KG1 (cell line): Measurements from ENCODE around the gene CPTP.
A peak's percentile ranks its signal among the peaks of the same experiment; 100 is the strongest.

Experiments used
- DNase-seq: peaks from one replicate; lab custom pipeline; 2025; lab: John Stamatoyannopoulos, UW

Gene CPTP

DNA sequence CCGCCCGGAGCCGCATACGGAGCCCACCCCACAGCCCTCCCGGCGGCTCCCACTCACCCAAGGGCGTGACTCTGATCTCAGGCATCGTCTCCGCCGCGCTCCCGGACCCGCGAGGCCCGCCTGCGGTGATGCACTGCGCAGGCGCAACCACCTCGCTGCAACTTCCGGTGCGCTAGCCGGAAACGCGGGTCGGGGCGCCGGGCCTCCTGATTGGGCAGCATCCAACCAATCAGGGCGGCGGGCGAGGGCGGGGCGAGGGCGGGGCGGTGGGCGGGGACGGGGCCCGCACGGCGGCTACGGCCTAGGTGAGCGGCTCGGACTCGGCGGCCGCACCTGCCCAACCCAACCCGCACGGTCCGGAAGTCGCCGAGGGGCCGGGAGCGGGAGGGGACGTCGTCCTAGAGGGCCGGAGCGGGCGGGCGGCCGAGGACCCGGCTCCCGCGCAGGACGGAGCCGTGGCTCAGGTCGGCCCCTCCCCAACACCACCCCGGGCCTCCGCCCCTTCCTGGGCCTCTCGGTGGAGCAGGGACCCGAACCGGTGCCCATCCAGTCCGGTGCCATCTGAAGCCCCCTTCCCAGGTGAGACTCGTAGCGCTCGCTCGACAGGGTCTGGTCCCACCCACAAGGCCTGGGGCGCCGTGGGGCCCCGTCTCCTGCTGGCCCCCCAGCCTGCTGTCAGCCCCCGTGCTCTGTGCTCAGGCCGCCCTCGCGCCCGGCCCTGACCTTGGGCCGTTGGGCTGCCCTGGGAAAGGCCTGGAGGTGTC, at the start of gene CPTP, which contains the start of gene INTS11:
Gene CPTP (plus strand): TSS at position 279 of the 764 bp plus-strand sequence. CDS start 2,109 bp downstream, outside the sequence.
Gene INTS11 (minus strand): TSS at position 137 of the 764 bp plus-strand sequence. CDS start 52 bp downstream, at position 85.
- DNase-seq: peak; percentile 79

DNA sequence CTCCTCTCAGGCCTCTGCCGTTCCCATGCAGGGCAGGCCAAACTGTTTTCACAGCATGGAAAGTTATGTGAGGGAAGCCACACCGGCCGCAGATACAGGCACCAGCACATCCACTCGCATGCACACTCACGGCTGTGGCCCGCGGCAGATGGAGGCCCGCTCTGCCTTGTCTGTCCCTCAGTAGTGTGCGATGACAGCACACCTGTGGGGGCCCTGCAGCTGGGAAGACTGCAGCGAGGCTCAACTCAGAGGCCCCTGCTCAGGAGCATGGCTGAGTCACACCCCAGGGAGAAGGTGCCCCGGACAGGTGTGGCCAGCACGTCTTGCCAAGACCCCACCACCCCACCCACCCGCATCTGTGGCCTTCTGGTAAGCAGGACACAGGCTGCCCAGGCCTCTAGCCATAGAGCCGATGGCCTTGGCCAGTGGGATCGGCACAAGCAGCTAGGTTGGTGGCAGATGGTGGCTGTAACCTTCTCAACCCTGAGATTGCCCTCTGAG, 49.6 kb upstream of the CPTP start:
- DNase-seq: no peak

- no peak for DNase-seq
Observed at GRCh38 chr1:1275836-1276235, 48.8 kb upstream of the CPTP start.

DNA sequence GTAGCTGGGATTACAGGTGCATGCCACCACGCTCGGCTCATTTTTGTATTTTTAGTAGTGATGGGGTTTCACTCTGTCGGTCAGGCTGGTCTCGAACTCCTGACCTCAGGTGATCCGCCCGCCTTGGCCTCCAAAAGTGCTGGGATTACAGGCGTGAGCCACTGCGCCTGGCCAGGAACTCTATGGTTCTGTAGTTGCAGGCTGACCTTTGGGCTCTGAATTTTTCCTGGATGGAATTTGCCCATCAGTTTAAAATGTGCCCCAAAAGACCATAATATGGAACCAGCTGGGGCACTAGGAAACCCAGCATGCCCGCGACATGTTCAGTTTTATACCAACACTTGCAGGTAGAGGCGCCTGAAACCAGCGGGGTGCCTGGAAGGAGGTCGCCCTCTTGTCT, 46.0 kb upstream of the CPTP start:
- no peak for DNase-seq

DNA sequence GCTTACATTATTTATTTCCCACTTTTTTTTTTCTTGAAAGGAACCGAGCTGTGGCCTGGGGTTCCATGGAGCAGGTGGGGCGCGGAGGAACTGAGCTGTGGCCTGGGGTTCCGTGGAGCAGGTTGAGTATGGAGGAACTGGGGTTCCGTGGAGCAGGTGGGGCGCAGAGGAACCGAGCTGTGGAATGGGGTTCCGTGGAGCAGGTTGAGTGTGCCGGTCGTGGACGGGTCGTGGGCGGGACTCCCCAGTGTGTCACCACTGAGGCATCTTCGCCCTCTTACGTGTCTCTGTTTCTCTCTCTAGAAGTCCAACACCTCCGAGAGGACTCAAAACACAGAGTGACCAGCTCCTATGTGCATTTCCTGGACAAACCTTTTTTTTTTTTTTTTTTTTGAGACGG, 45.6 kb upstream of the CPTP start:
- DNase-seq: no peak

DNA sequence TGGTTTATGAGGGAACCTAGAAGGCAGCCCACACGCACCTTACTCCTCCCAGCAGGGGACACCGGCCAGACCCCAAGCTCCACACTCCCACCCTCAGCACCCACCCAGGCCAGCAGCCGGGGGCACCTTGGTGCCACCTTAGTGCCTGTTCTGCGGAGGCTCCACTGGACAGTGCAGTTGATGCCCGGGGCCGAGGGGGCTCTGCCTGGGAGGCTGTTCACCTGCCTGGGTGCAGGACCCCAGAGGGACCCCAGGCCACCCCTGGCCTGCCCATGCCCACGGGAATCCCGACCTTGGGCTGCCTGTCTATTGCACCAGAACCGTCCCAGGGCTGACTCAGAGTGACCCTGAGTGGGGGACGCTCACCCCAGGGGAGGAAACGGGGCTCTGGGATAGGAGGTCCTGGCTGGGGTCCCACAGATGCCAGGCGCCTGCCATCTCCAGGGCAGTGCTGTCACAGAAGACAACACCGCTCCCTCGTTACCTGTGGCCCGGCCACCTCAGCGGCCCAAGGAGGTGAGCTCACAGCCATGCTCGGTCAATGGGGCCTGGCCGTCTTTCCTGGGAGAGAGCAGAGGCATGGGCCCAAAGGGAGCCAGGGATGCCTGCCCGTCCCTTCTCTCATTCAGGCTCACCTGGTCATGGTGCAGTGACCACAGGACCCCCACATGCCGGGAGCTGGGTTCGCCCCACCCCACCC, 43.7 kb upstream of the CPTP start:
- no peak for DNase-seq

DNA sequence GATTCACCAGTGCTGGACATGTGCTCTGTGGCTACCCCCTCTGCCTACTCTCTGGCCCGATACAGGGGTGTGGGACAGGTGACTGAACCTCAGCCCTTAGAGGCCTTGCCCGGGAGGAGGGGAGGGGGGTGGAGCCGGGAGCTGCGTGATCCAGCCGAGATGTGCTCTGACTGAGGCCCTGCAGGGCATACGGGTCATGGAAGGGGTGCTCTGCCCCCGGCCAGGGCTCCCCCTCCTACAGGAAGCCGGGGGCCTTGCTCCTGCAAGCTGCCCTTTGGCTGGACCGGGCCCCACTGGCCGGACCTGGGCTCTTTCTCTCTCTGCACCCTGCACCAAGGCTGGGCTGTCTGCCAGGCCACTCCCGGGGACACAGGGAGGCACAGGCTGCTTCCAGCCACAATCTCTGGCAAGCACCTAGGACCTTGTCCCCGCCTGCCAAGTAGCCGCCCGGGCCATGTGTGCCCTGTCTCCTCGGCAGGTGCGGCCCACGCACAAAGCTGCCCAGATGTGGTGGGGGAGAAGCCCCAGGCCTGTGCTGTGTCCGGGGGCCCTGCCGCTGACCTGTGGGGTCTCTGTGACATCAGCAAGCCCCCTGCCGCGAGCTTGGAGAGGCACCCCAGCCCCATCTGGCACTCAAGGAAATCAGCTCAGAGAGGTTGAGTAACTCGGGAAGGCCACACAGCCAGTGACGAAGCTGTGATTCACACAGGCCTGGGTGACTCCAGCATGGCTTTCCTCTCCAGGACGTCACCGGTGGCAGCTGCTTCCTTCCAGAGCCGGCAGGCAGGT, 42.9 kb upstream of the CPTP start:
- DNase-seq: no peak

DNA sequence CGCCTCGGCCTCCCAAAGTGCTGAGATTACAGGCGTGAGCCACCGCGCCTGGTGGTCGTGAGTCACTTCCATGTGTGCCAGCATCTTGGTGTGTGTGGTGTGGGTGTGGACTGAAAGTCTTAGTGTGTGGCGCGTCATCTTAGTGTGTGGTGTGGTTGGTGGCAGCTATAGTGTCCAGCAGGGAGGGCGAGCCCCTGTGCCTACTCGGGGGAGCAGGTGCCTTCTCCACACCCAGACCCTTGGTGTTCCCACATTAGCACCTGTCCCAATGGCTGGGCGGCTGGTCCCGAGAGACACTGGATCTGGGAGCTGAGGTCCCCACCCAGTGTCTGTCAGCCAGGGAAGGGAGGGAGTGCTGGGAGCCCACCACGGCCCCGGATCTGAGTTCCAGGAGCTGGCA, 41.6 kb upstream of the CPTP start:
- DNase-seq: no peak

DNA sequence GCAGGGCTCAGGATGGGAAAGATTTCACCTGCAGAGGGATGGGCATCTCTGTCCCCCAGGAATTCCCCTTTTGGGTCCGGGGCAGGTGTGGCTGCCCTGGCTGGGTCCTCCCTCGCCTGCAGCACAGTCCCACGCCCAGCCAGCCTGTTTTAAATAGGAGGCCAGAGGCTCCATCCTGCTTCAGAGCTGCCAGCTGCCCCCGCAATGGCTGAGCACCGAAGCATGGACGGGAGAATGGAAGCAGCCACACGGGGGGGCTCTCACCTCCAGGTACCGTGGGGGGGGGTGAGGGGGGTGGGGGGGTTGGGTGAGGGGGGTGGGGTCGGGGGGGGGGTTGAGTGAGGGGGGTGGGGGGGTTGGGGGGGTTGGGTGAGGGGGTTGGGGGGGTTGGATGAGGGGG, 40.8 kb upstream of the CPTP start:
- no peak for DNase-seq

DNA sequence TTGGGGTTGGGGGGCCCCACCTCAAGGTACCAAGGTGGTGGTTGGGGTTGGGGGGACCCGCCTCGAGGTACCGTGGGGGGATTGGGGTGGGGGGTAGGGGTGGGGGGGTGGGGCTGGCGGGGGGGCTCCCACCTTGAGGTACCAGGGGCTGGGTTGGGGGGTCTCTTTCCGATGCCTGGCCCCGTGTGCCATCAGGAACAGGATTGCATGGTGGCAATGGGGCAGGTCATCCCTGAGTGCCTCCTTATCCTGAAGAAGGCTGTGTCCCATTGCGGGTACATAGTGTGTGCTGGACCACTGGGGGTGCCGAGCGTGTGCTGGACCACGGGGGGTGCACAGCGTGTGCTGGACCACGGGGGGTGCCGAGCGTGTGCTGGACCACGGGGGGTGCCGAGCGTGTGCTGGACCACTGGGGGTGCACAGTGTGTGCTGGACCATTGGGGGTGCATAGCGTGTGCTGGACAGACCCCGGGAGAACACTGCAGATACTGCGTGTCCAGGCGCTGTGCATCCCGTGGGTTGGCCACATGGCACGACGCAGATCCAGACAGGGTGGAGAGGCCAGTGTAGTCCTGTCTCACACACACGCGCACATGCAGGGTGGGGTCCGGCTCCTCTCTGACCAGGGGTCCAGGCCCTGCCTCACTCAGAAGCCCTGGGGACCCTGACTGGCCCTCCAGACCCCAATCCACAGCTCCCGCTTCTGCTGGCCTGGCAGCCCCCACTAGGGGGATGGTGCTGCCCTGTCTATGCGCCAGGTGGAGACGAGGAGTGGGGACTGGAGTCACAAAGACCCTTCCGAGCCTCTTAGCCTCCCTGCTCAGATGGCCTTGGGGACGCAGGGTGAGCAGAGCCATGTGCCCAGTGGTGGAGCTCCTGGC, 40.1 kb upstream of the CPTP start:
- no peak for DNase-seq

GRCh38 chr1:1285102-1285571, 39.5 kb upstream of the CPTP start:
- no peak for DNase-seq

DNA sequence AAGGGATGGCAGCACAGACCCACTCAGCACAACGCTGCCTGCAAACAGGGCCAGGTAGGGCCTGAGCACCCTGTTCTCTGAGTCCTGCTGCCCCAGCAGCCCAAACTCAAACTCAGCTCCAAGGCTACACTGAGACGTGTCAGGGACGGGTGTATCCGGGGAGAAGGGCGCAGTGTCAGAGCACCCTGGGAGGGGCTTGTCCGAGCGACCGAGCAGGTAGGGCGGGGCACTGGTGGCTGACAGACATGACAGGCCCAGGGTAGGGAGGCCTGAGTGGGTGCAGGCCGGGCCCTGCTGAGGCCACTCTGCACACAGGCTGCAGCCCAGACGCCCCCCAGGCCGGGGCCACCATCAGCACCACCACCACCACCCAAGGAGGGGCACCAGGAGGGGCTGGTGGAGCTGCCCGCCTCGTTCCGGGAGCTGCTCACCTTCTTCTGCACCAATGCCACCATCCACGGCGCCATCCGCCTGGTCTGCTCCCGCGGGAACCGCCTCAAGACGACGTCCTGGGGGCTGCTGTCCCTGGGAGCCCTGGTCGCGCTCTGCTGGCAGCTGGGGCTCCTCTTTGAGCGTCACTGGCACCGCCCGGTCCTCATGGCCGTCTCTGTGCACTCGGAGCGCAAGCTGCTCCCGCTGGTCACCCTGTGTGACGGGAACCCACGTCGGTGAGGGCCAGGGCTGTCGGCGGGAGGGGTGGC, 38.8 kb upstream of the CPTP start:
- no peak for DNase-seq

DNA sequence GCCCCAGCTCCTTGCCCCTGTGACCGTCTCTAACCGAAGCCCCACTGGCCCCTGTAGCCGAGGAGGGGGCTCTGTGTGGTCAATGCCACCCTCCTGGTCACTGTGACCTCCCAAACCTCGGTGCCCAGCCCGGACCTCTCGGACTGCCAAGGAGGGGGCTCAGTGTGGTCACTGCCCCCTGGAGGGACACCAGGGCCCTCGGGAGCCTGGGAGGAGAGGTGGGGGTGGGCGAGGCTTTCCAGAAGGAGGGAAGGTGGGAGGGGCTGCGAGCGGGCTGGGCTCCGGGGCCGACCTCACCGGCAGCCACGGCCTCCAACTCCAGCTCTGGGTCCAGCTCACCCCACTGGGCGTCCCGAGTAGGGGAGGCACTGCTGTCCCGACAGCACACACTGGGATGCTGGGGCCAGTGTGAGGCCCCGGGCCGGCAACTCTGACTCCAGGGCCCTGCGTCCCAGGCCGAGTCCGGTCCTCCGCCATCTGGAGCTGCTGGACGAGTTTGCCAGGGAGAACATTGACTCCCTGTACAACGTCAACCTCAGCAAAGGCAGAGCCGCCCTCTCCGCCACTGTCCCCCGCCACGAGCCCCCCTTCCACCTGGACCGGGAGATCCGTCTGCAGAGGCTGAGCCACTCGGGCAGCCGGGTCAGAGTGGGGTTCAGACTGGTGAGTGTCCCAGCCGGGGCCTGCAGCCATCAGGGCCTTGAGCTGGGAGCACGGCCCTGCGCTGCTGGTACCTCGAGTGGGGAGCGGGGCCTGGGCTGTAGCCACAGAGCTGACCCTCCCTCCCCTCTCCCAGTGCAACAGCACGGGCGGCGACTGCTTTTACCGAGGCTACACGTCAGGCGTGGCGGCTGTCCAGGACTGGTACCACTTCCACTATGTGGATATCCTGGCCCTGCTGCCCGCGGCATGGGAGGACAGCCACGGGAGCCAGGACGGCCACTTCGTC, 38.0 kb upstream of the CPTP start:
- DNase-seq: no peak

GRCh38 chr1:1287288-1288110, 37.1 kb upstream of the CPTP start:
- DNase-seq: no peak

GRCh38 chr1:1290238-1290731, 34.3 kb upstream of the CPTP start:
- DNase-seq: no peak

DNA sequence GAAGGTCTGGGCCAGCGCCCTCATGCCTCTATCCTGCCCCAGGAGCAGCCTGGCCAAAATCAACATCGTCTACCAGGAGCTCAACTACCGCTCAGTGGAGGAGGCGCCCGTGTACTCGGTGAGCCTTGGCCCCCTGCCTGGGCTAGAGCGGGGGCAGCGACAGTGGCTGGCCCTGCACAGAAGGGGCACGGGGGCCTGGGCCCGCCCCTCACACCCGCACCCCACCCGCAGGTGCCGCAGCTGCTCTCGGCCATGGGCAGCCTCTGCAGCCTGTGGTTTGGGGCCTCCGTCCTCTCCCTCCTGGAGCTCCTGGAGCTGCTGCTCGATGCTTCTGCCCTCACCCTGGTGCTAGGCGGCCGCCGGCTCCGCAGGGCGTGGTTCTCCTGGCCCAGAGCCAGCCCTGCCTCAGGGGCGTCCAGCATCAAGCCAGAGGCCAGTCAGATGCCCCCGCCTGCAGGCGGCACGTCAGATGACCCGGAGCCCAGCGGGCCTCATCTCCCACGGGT, 33.5 kb upstream of the CPTP start:
- no peak for DNase-seq

DNA sequence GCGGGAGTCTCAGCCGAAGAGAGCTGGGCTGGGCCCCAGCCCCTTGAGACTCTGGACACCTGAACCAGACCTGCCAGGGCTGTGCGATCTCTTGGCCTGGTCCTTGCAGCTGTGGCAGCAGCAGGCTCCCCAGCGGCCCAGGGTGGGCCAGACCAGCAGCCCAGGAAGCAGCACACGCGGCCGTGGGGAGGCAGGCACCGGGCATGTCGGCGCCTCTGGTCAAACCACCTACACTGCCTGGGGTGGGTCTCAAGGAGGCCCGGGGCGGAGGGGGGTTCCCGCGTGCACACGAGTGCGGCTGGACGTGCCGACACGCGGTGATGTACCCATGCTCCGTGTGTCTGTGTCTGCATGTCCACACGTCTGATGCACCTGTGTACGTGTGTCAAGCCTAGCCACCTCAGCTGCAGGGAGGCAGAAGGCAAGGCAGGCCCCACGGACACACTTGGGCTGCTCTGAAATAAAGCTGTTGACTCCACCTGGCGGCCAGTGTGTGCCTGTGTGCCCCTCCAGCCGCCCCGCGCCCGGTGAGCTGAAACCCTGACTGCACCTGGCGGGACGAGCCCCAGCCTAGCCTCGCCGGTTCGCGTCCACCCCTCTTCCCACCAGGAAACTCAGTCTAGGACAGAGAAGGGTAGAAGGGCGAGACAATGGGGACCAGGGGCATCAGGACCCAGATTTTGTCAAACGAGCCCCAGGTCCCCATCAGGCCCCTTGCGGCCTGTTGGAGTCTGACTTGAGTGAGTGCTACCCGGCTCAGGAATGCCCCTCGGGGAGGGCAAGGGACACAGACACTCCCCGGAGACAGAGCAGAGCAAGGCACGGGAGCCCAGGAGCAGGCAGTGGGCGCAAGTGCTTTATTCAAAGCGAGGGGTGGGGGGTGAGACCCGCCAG, 32.8 kb upstream of the CPTP start:
- DNase-seq: no peak
